HCT116 (cell line): ENCODE measurements around the gene NFIX. TPM values are rescaled to one million over a fixed set of nuclear protein-coding genes. Genes with fewer than 3 reads are reported as not detected.

Experiments
- ATAC-seq: fragments of 200-7000 bp; cut with Tn5 transposase; 2 replicates; pipeline ENCODE4 v1.9.1; 2020; ENCODE audit warnings: mild to moderate bottlenecking, moderate library complexity
- BruUV-seq: library from RNA; stranded (reverse); fragments of 400-500 nt; replicated peaks from 2 replicates; lab custom pipeline; 2021; lab: Mats Ljungman, UMichigan
- CTCF ChIA-PET: fragments of 300-600 bp; sonication (Branson Sonifier 250); formaldehyde crosslinking; loops from one replicate; lab custom pipeline; 2021; ENCODE audit warnings: antibody characterized with exemption; lab: Charles Lee
- POLR2A ChIA-PET: fragments of 300-600, 350-600 bp; sonication (Branson Sonifier 250); formaldehyde crosslinking; loops from one replicate; lab custom pipeline; 2021; ENCODE audit warnings: antibody characterized with exemption; lab: Charles Lee
- RAD21 ChIA-PET, 2 experiments: fragments of 300-600 bp; sonication (Branson Sonifier 250); formaldehyde crosslinking; loops; one replicate each; lab custom pipeline; 2023; ENCODE audit warnings: low total read pairs in 2 of 2; ENCODE audit not compliant: uncharacterized antibody in 2 of 2, unreplicated experiment in 2 of 2, low non-redundant PET in 1 of 2; lab: Charles Lee
- DNase-seq: peaks from one replicate; pipeline ENCODE4 v3.0.0-alpha.2; 2010; ENCODE audit warnings: low read depth, low spot score
- H2AFZ ChIP-seq: fragments of 200-600 bp; shearing (Covaris generic), sonication (generic); 2 replicates; pipeline ENCODE4 v1.6.1; 2017; ENCODE audit warnings: low read depth, mixed run types, mixed read lengths, antibody characterized with exemption, low read length; ENCODE audit not compliant: poor library complexity, severe bottlenecking
- H3K27ac ChIP-seq: 2 replicates; pipeline ENCODE4 v1.5.1; 2012; ENCODE audit warnings: low read depth, low read length
- H3K27me3 ChIP-seq: fragments of 200-600 bp; sonication (generic); 2 replicates; pipeline ENCODE4 v1.6.1; 2016; ENCODE audit warnings: mixed run types, low read length, mixed read lengths; ENCODE audit not compliant: insufficient read depth
- H3K36me3 ChIP-seq, 2 experiments: fragments of 200-500 bp in 1 of 2; fragments of 200-600 bp in 1 of 2; sonication (Bioruptor generic) in 1 of 2; sonication (generic) in 1 of 2; 2 replicates each; pipeline versions ENCODE4 v1.5.1 to v1.6.1; 2014 to 2016; ENCODE audit warnings: low read length in 2 of 2, inconsistent platforms in 1 of 2, mixed read lengths in 1 of 2, mixed run types in 1 of 2; ENCODE audit not compliant: insufficient read depth in 2 of 2, control insufficient read depth in 1 of 2
- H3K4me1 ChIP-seq, 2 experiments: fragments of 200-600 bp in 1 of 2; sonication (generic) in 1 of 2; 2 replicates each; pipeline versions ENCODE4 v1.5.1 to v1.6.1; 2012 to 2017; ENCODE audit warnings: low read length in 2 of 2, inconsistent platforms in 1 of 2, mild to moderate bottlenecking in 1 of 2, mixed read lengths in 1 of 2, mixed run types in 1 of 2, moderate library complexity in 1 of 2; ENCODE audit not compliant: insufficient read depth in 2 of 2, control insufficient read depth in 1 of 2
- H3K4me2 ChIP-seq: fragments of 200-600 bp; sonication (generic); 2 replicates; pipeline ENCODE4 v1.6.1; 2017; ENCODE audit warnings: mixed run types, low read length, mixed read lengths
- H3K4me3 ChIP-seq, 2 experiments: fragments of 200-600 bp in 1 of 2; sonication (generic) in 1 of 2; replicated peaks in 1 of 2; 2 replicates each; pipeline ENCODE4 v1.5.1; 2011 to 2016; ENCODE audit warnings: low read length in 2 of 2, control low read depth in 1 of 2, low read depth in 1 of 2, mild to moderate bottlenecking in 1 of 2, mixed read lengths in 1 of 2, mixed run types in 1 of 2
- H3K79me2 ChIP-seq: fragments of 200-600 bp; sonication (generic); 2 replicates; pipeline ENCODE4 v1.6.1; 2017; ENCODE audit warnings: mild to moderate bottlenecking, mixed run types, low read length, moderate library complexity, mixed read lengths; ENCODE audit not compliant: insufficient read depth
- H3K9ac ChIP-seq: fragments of 200-600 bp; sonication (generic); 2 replicates; pipeline ENCODE4 v1.6.1; 2016; ENCODE audit warnings: low read length, mixed read lengths
- H3K9me2 ChIP-seq: fragments of 200-600 bp; sonication (generic), shearing (Covaris generic); 2 replicates; pipeline ENCODE4 v1.6.1; 2017; ENCODE audit warnings: mixed run types, mild to moderate bottlenecking, moderate library complexity; ENCODE audit not compliant: insufficient read depth
- H3K9me3 ChIP-seq, 2 experiments: fragments of 200-500 bp in 1 of 2; fragments of 200-600 bp in 1 of 2; sonication (Bioruptor generic) in 1 of 2; sonication (generic) in 1 of 2; 2 replicates each; pipeline ENCODE4 v1.6.1; 2014 to 2017; ENCODE audit warnings: low read length in 2 of 2, mixed read lengths in 2 of 2, inconsistent platforms in 1 of 2, low read depth in 1 of 2, mild to moderate bottlenecking in 1 of 2, mixed run types in 1 of 2, moderate library complexity in 1 of 2; ENCODE audit not compliant: control insufficient read depth in 1 of 2, insufficient read depth in 1 of 2
- H4K20me1 ChIP-seq: fragments of 200-600 bp; sonication (generic), shearing (Covaris generic); 2 replicates; pipeline ENCODE4 v1.6.1; 2017; ENCODE audit warnings: mixed run types, mild to moderate bottlenecking, moderate library complexity; ENCODE audit not compliant: insufficient read depth
- CBX3 ChIP-seq: IDR thresholded peaks from 2 replicates; pipeline ENCODE4 v1.6.1; 2012; ENCODE audit warnings: low read depth
- CEBPB ChIP-seq: IDR thresholded peaks from 2 replicates; pipeline ENCODE4 v1.6.1; 2012; ENCODE audit warnings: low read depth
- EZH2 ChIP-seq: fragments of 200-600 bp; sonication (generic); IDR thresholded peaks from 2 replicates; pipeline ENCODE4 v1.6.1; 2017; ENCODE audit warnings: antibody characterized with exemption, mixed run types
- RAD21 ChIP-seq: IDR thresholded peaks from 2 replicates; pipeline ENCODE4 v1.6.1; 2012; ENCODE audit warnings: low read depth, mild to moderate bottlenecking
- SP1 ChIP-seq: IDR thresholded peaks from 2 replicates; pipeline ENCODE4 v1.6.1; 2012; ENCODE audit warnings: low read depth
- SRF ChIP-seq: IDR thresholded peaks from 2 replicates; pipeline ENCODE4 v1.6.1; 2012; ENCODE audit warnings: low read depth
- ZNF274 ChIP-seq: fragments of 200-500 bp; sonication (Bioruptor generic); IDR thresholded peaks from 2 replicates; pipeline ENCODE4 v1.6.1; 2014; ENCODE audit warnings: mild to moderate bottlenecking, low read depth, low read length, inconsistent platforms
- intact Hi-C: fragments of 100-400 bp; cut with micrococcal nuclease; formaldehyde crosslinking; loops from 2 replicates; pipeline ENCODE4 v1.10.0; 2022
- total RNA-seq: library from RNA; stranded (reverse); gene quantifications from one replicate; pipeline ENCODE4 v1.2.1, GENCODE V29; 2021; ENCODE audit not compliant: unreplicated experiment
- TF ChIP-seq, protein P1 (sequence below), 3 experiments: fragments of 200-600 bp in 1 of 3; sonication (generic) in 1 of 3; IDR thresholded peaks in 2 of 3; conservative IDR thresholded peaks in 1 of 3; 2 replicates each; pipeline ENCODE4 v1.5.1; 2012 to 2017; ENCODE audit warnings: low read depth in 2 of 3, low read length in 2 of 3, antibody characterized with exemption in 1 of 3, borderline replicate concordance in 1 of 3, control low read depth in 1 of 3, mild to moderate bottlenecking in 1 of 3, mixed read lengths in 1 of 3, mixed run types in 1 of 3, moderate library complexity in 1 of 3; ENCODE audit not compliant: insufficient read depth in 1 of 3
- TF ChIP-seq, protein P2 (sequence below): IDR thresholded peaks from 2 replicates; pipeline ENCODE4 v1.6.1; 2012
- TF ChIP-seq, protein P3 (sequence below): IDR thresholded peaks from 2 replicates; pipeline ENCODE4 v1.6.1; 2011; ENCODE audit warnings: mild to moderate bottlenecking, low read length, moderate library complexity; ENCODE audit not compliant: insufficient replicate concordance; ENCODE audit errors: extremely low read depth
- TF ChIP-seq, protein P4 (sequence below): IDR thresholded peaks from 2 replicates; pipeline ENCODE4 v1.6.1; 2012
- TF ChIP-seq, protein P5 (sequence below): IDR thresholded peaks from 2 replicates; pipeline ENCODE4 v1.6.1; 2012; ENCODE audit warnings: low read depth

NFIX gene
- total RNA-seq, 1 experiment from 2014 or later: 34.8 TPM

DNA sequence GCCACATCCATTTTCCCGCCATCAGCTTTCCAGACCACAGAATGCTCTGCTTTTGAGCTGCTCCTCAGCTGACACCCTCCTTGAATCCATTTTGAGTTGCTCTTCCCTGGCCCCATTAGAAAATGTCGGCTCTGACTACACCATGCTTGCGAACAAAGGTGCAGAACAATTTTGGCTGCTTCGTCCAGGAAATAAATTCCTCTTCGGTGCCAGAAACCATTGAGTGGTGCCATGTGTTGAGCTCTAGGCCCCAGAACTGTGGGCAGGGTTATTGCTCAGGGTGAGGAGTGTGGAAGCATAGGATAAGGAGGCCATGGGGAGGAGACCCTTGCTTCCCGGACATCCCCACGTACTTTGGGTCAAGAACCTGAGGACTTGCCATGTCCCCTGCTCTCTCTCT, 52.1 kb downstream of the NFIX start:
- no peaks in the 10 kb centered on the region for H3K27me3 ChIP-seq
- no peak overlapping the region for H3K9ac ChIP-seq
- DNase-seq (no peak), ATAC-seq (no peak)
- H3K9me2 ChIP-seq: no peaks in the 10 kb centered on the region
- RAD21 ChIA-PET: no interaction called here
- H3K4me1 ChIP-seq: peaks cover 21 to 38% of the 10 kb centered on the region in 2 experiments
- no peak overlapping the region for H3K27ac ChIP-seq
- no peak overlapping the region for H2AFZ ChIP-seq
- POLR2A ChIA-PET: no interaction called here
- CTCF ChIA-PET: interaction anchor here (2.0 to 2.8 kb wide), 2 partner anchors 7 to 14 kb away, joined by 6 to 7 read pairs; no protein-coding TSS in a partner anchor
- no peaks in the 10 kb centered on the region for H4K20me1 ChIP-seq
- no TSS peak for BruUV-seq
- intact Hi-C loops: no loop called here
- H3K4me2 ChIP-seq: no peak overlapping the region
- no peaks in the 10 kb centered on the region for H3K9me3 ChIP-seq
- no peaks in the 10 kb centered on the region for H3K36me3 ChIP-seq
- H3K79me2 ChIP-seq: no peaks in the 10 kb centered on the region
- TF ChIP-seq SP1 (no peak), ZNF274 (no peak), CEBPB (no peak), RAD21 (no peak), CBX3 (no peak)
- TF ChIP-seq, protein P1, sequence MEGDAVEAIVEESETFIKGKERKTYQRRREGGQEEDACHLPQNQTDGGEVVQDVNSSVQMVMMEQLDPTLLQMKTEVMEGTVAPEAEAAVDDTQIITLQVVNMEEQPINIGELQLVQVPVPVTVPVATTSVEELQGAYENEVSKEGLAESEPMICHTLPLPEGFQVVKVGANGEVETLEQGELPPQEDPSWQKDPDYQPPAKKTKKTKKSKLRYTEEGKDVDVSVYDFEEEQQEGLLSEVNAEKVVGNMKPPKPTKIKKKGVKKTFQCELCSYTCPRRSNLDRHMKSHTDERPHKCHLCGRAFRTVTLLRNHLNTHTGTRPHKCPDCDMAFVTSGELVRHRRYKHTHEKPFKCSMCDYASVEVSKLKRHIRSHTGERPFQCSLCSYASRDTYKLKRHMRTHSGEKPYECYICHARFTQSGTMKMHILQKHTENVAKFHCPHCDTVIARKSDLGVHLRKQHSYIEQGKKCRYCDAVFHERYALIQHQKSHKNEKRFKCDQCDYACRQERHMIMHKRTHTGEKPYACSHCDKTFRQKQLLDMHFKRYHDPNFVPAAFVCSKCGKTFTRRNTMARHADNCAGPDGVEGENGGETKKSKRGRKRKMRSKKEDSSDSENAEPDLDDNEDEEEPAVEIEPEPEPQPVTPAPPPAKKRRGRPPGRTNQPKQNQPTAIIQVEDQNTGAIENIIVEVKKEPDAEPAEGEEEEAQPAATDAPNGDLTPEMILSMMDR (IDR thresholded peaks at IDR 0.05 in 2 of 3, conservative IDR thresholded peaks at IDR 0.05 in 1 of 3; ENCODE audit: borderline replicate concordance in 1 of 3, insufficient read depth in 1 of 3, low read depth in 2 of 3, low read length in 2 of 3): no peak
- TF ChIP-seq, protein P2, sequence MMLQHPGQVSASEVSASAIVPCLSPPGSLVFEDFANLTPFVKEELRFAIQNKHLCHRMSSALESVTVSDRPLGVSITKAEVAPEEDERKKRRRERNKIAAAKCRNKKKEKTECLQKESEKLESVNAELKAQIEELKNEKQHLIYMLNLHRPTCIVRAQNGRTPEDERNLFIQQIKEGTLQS: no peak
- H3K4me3 ChIP-seq: no peak overlapping the region

DNA sequence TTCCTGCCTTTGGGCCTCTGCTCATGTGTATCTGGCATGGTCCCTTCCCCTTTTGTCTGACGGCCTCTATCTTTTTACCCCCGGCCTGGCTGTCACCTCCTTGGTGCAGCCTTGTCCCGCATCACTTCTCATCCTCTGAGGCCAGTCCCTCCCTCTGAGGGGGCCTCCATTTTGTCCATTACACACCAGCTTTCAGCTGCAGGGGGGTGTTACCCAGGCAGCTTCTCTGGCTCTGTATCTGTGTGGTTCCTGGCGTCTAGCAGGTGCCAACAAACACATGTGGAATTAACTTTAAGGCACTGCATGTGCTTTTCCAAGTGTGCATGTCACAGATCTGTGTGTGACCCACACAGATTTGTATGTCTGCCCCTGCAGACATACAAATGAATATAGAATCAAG, 55.0 kb downstream of the NFIX start:
- ChIA-PET POLR2A (no interaction called here), CTCF (no interaction called here), RAD21 (interaction anchor here in 1 of 2 experiments (0.6 kb wide), 1 partner anchor 8 kb away, joined by 3 read pairs; no protein-coding TSS in a partner anchor)
- H3K9me3 ChIP-seq: no peaks in the 10 kb centered on the region
- H3K4me2 ChIP-seq: no peak overlapping the region
- H2AFZ ChIP-seq: no peak overlapping the region
- DNase-seq (no peak), ATAC-seq (no peak)
- intact Hi-C loops: no loop called here
- no peak overlapping the region for H3K4me3 ChIP-seq
- H4K20me1 ChIP-seq: no peaks in the 10 kb centered on the region
- H3K27ac ChIP-seq: no peak overlapping the region
- H3K4me1 ChIP-seq: peaks cover 46 to 49% of the 10 kb centered on the region in 2 experiments
- no peaks in the 10 kb centered on the region for H3K27me3 ChIP-seq
- no peaks in the 10 kb centered on the region for H3K36me3 ChIP-seq
- no peak overlapping the region for H3K9ac ChIP-seq
- no peaks in the 10 kb centered on the region for H3K9me2 ChIP-seq
- no TSS peak for BruUV-seq
- no peaks in the 10 kb centered on the region; the same call in 1 of the 2 replicates for H3K79me2 ChIP-seq
- TF ChIP-seq, protein P3, sequence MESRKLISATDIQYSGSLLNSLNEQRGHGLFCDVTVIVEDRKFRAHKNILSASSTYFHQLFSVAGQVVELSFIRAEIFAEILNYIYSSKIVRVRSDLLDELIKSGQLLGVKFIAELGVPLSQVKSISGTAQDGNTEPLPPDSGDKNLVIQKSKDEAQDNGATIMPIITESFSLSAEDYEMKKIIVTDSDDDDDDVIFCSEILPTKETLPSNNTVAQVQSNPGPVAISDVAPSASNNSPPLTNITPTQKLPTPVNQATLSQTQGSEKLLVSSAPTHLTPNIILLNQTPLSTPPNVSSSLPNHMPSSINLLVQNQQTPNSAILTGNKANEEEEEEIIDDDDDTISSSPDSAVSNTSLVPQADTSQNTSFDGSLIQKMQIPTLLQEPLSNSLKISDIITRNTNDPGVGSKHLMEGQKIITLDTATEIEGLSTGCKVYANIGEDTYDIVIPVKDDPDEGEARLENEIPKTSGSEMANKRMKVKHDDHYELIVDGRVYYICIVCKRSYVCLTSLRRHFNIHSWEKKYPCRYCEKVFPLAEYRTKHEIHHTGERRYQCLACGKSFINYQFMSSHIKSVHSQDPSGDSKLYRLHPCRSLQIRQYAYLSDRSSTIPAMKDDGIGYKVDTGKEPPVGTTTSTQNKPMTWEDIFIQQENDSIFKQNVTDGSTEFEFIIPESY: no peak
- no peak for TF ChIP-seq SRF
- TF ChIP-seq, protein P4, sequence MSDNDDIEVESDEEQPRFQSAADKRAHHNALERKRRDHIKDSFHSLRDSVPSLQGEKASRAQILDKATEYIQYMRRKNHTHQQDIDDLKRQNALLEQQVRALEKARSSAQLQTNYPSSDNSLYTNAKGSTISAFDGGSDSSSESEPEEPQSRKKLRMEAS: no peak
- no peak for TF ChIP-seq EZH2
- TF ChIP-seq, protein P5, sequence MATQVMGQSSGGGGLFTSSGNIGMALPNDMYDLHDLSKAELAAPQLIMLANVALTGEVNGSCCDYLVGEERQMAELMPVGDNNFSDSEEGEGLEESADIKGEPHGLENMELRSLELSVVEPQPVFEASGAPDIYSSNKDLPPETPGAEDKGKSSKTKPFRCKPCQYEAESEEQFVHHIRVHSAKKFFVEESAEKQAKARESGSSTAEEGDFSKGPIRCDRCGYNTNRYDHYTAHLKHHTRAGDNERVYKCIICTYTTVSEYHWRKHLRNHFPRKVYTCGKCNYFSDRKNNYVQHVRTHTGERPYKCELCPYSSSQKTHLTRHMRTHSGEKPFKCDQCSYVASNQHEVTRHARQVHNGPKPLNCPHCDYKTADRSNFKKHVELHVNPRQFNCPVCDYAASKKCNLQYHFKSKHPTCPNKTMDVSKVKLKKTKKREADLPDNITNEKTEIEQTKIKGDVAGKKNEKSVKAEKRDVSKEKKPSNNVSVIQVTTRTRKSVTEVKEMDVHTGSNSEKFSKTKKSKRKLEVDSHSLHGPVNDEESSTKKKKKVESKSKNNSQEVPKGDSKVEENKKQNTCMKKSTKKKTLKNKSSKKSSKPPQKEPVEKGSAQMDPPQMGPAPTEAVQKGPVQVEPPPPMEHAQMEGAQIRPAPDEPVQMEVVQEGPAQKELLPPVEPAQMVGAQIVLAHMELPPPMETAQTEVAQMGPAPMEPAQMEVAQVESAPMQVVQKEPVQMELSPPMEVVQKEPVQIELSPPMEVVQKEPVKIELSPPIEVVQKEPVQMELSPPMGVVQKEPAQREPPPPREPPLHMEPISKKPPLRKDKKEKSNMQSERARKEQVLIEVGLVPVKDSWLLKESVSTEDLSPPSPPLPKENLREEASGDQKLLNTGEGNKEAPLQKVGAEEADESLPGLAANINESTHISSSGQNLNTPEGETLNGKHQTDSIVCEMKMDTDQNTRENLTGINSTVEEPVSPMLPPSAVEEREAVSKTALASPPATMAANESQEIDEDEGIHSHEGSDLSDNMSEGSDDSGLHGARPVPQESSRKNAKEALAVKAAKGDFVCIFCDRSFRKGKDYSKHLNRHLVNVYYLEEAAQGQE: no peak
